Measurements from ENCODE around the gene HNF4A. TPM values are rescaled to one million over a fixed set of nuclear protein-coding genes. Genes with fewer than 3 reads are reported as not detected.

The HNF4A gene
- total RNA-seq, 1 experiment from 2014 or later = not detected

DNA sequence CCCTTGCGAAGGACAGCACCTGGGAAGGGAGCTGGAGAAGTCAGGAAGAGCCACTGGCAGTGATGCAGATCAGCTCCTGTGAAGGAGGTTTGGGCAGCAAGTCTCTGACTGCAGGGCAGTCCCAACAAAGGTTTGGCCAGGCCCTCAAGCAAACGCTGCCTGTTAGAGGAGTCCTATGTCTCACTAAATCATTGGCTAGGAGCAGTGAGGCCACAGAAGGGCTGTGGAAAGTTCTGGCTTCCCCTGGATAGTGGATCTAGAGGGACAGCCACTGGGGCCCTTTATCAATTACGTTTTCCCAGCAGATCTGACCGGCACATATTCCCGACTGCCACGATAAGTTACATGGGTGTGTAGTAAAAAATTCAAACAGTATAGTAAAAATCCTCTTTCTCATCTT lies 122.7 kb downstream of the HNF4A start:
- DNase-seq = no peak
- Histone ChIP-seq H3K4me1 (peaks cover 7% of the 10 kb centered on the region; the same call in 1 of the 2 replicates), H3K36me3 (peaks cover 12% of the 10 kb centered on the region; the same call in 1 of the 2 replicates), H3K27me3 (no peaks in the 10 kb centered on the region), H3K4me3 (no peak overlapping the region), H3K27ac (no peak overlapping the region), H3K9me3 (replicated peaks) (no peaks in the 10 kb centered on the region)

DNA sequence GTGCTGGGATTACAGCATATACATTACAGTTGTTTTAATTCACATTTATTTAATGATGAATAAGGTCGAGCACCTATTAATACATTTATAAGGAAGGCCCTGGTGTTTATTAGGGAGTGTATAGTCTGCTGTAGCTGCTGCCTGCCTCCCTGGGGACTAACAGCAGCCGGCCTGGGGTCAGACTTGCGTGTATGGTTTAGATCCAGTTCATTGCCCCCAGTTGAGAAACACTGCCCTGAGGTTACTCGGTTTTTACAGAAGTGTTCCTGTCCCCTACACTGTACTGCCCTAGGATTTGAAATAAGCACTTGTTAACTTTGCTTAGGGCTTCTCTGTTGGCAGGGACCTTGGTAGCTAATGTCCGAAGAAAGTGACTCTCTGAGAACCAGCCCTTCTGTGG lies 124.1 kb downstream of the HNF4A start:
- Histone ChIP-seq H3K4me3 (no peak overlapping the region), H3K27ac (no peak overlapping the region), H3K27me3 (no peaks in the 10 kb centered on the region), H3K4me1 (peaks cover 7% of the 10 kb centered on the region; the same call in 1 of the 2 replicates), H3K9me3 (replicated peaks) (no peaks in the 10 kb centered on the region), H3K36me3 (peaks cover 12% of the 10 kb centered on the region; the same call in 1 of the 2 replicates)
- DNase-seq = no peak

DNA sequence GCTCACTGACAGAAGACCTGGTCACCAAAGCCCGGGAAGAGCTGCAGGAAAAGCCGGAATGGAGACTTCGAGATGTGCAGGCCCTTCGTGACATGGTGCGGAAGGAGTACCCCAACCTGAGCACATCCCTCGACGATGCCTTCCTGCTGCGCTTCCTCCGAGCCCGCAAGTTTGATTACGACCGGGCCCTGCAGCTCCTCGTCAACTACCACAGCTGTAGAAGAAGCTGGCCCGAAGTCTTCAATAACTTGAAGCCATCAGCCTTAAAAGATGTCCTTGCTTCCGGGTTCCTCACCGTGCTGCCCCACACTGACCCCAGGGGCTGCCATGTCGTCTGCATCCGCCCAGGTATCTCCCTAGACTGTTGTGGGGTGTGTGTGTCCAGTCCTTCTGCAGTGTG lies 124.6 kb downstream of the HNF4A start:
- Histone ChIP-seq H3K9me3 (replicated peaks) (no peaks in the 10 kb centered on the region), H3K27ac (no peak overlapping the region), H3K4me3 (no peak overlapping the region), H3K4me1 (peaks cover 6% of the 10 kb centered on the region; the same call in 1 of the 2 replicates), H3K36me3 (peaks cover 12% of the 10 kb centered on the region; the same call in 1 of the 2 replicates), H3K27me3 (no peaks in the 10 kb centered on the region)
- DNase-seq = no peak

DNA sequence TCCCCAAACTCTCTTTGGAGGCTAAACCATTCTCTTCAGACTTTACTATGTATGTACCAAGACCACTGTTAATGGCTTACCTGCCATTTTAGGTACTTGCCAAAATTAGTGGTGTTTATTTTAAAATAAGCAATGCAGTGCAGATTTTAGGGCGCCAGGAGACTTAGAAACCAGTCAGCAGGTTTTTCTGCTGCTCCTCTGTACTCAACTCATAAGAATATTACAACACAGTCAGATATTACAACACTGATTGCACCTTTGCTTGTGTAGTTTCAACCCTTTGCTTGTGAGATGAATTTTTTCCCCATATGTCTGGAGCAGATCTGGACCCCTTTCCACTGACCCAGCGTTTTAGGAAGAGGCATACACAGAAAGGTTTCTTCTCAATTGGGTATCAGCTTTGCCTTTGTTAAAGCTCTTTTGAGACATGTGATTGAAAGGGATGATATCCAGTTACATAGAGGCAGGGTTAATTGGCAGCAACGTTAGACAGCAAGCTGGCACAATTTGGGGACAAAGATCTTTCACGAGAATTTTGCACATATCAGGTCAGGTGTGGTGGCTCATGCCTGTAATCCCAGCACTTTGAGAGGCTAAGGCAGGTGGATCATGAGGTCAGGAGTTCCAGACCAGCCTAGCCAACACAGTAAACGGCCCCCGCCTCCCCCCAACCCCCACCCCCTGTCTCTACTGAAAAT lies 126.4 kb downstream of the HNF4A start:
- Histone ChIP-seq H3K27me3 (no peaks in the 10 kb centered on the region), H3K27ac (no peak overlapping the region), H3K4me3 (no peak overlapping the region), H3K9me3 (replicated peaks) (no peaks in the 10 kb centered on the region), H3K4me1 (no peaks in the 10 kb centered on the region), H3K36me3 (peaks cover 12% of the 10 kb centered on the region; the same call in 1 of the 2 replicates)
- DNase-seq = no peak

DNA sequence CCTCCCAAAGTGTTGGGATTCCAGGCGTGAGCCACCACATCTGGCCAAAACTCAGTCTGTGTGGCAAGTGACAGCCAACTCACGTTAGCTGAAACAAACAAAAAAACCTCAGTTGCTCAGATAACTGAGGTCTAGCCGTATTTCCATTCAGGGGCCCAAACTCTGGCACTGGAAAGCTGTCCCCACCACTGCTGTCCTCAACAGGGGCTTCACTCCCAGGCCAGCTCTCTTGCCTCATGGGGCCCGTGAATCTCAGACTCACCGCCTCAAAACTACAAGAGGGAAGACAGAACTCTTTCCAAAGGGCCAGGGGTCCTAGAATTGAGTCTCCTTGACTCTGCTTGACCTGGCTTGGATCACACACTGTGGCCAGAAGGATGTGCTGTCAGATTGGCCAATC lies 127.6 kb downstream of the HNF4A start:
- DNase-seq = no peak
- no peaks in the 10 kb centered on the region for H3K9me3 ChIP-seq (replicated peaks)
- no peaks in the 10 kb centered on the region for H3K27me3 ChIP-seq
- H3K36me3 ChIP-seq = peaks cover 13% of the 10 kb centered on the region
- no peaks in the 10 kb centered on the region for H3K4me1 ChIP-seq
- no peak overlapping the region for H3K4me3 ChIP-seq
- no peak overlapping the region for H3K27ac ChIP-seq

Other genes starting within 250 kb of the HNF4A start
- 6.7 and 7.4 TPM in 2 replicates for gene JPH2, start 168.5 kb upstream of the HNF4A start, total RNA-seq (2014; rRNA removed; shearing (Covaris generic))
- 50.6 and 54.9 TPM in 2 replicates for gene OSER1, start 144.9 kb upstream of the HNF4A start, total RNA-seq (2014; rRNA removed; shearing (Covaris generic))
- not detected in 2 replicates for gene GDAP1L1, start 108.4 kb upstream of the HNF4A start, total RNA-seq (2014; rRNA removed; shearing (Covaris generic))
- 5.7 and 5.8 TPM in 2 replicates for gene FITM2, start 44.5 kb upstream of the HNF4A start, total RNA-seq (2014; rRNA removed; shearing (Covaris generic))
- gene R3HDML, start 18.7 kb upstream of the HNF4A start, total RNA-seq (2014; rRNA removed; shearing (Covaris generic)) = not detected in 2 replicates
- gene TTPAL, start 120.2 kb downstream of the HNF4A start, total RNA-seq (2014; rRNA removed; shearing (Covaris generic)) = 13.3 and 14.1 TPM in 2 replicates
- 48.4 and 50.7 TPM in 2 replicates for gene SERINC3, start 166.4 kb downstream of the HNF4A start, total RNA-seq (2014; rRNA removed; shearing (Covaris generic))
- gene PKIG, start 226.9 kb downstream of the HNF4A start, total RNA-seq (2014; rRNA removed; shearing (Covaris generic)) = 9.6 and 10.1 TPM in 2 replicates